H1 (cell line): ENCODE measurements around the gene RGS14. TPM values are rescaled to one million over a fixed set of nuclear protein-coding genes. Genes with fewer than 3 reads are reported as not detected.
A peak's percentile ranks its signal among the peaks of the same experiment; 100 is the strongest.

ENCODE experiments used
- CTCF ChIA-PET: fragments of 300-600 bp; sonication (Branson Sonifier 250); formaldehyde crosslinking; loops from one replicate; lab custom pipeline; 2021; ENCODE audit not compliant: partially characterized antibody; lab: Charles Lee
- POLR2A ChIA-PET: fragments of 300-600 bp; sonication (Branson Sonifier 250); formaldehyde crosslinking; loops from one replicate; lab custom pipeline; 2021; ENCODE audit warnings: inconsistent platforms; ENCODE audit not compliant: partially characterized antibody; lab: Charles Lee
- DNase-seq, 2 experiments: peaks; one replicate each; pipeline versions ENCODE4 v3.0.0 to v3.0.0-alpha.2; 2010 to 2022; ENCODE audit warnings: low spot score in 2 of 2, low read depth in 1 of 2, mixed read lengths in 1 of 2
- FAIRE-seq: peaks from 2 replicates; lab custom pipeline; 2011; peaks lifted over from hg19 to GRCh38; lab: Jason Lieb, UNC
- H2AFZ ChIP-seq: 2 replicates; pipeline ENCODE4 v1.8.1; 2012; ENCODE audit warnings: low read length, inconsistent platforms
- H2AK5ac ChIP-seq: 2 replicates; pipeline ENCODE4 v1.6.1; 2013; ENCODE audit warnings: low read depth, low read length
- H2BK120ac ChIP-seq: replicated peaks from 2 replicates; pipeline ENCODE3; 2013; ENCODE audit warnings: low read depth, low read length, inconsistent platforms
- H2BK12ac ChIP-seq: 2 replicates; pipeline ENCODE4 v1.6.1; 2013; ENCODE audit warnings: low read depth, low read length
- H2BK15ac ChIP-seq: 2 replicates; pipeline ENCODE4 v1.6.1; 2013; ENCODE audit warnings: low read length
- H2BK20ac ChIP-seq: 2 replicates; pipeline ENCODE4 v1.6.1; 2013; ENCODE audit warnings: low read length
- H2BK5ac ChIP-seq: 2 replicates; pipeline ENCODE4 v1.6.1; 2013; ENCODE audit warnings: low read depth, low read length
- H3K14ac ChIP-seq: 2 replicates; pipeline ENCODE4 v1.6.1; 2013; ENCODE audit warnings: inconsistent platforms; ENCODE audit not compliant: insufficient read length
- H3K18ac ChIP-seq: 2 replicates; pipeline ENCODE4 v1.6.1; 2013; ENCODE audit warnings: low read length; ENCODE audit errors: extremely low read depth
- H3K23ac ChIP-seq: 2 replicates; pipeline ENCODE4 v1.6.1; 2013; ENCODE audit warnings: inconsistent platforms; ENCODE audit not compliant: insufficient read length
- H3K23me2 ChIP-seq: 2 replicates; pipeline ENCODE4 v1.6.1; 2013; ENCODE audit warnings: low read depth, low read length
- H3K27ac ChIP-seq: 2 replicates; pipeline ENCODE4 v1.6.1; 2011; ENCODE audit warnings: low read depth, low read length, inconsistent platforms
- H3K27me3 ChIP-seq, 4 experiments: replicated peaks in 1 of 4; 1 replicate in 1 of 4; 2 replicates in 3 of 4; pipeline versions ENCODE4 v1.6.1 to v1.8.1; 2011 to 2013; ENCODE audit warnings: low read length in 3 of 4, mild to moderate bottlenecking in 3 of 4, inconsistent platforms in 2 of 4, mixed read lengths in 2 of 4, moderate library complexity in 1 of 4; ENCODE audit not compliant: control insufficient read depth in 3 of 4, insufficient read depth in 3 of 4; ENCODE audit errors: extremely low read depth in 1 of 4
- H3K36me3 ChIP-seq, 4 experiments: 2 replicates each; pipeline versions ENCODE4 v1.6.1 to v1.8.1; 2011 to 2013; ENCODE audit warnings: mild to moderate bottlenecking in 4 of 4, low read length in 3 of 4, moderate library complexity in 2 of 4, control low read depth in 1 of 4, inconsistent platforms in 1 of 4; ENCODE audit not compliant: insufficient read depth in 4 of 4, control insufficient read depth in 2 of 4
- H3K4ac ChIP-seq: replicated peaks from 2 replicates; pipeline ENCODE3; 2013; ENCODE audit warnings: low read length, low read depth, mixed read lengths, inconsistent platforms; ENCODE audit not compliant: insufficient read length
- H3K4me1 ChIP-seq, 4 experiments: replicated peaks in 1 of 4; 1 replicate in 1 of 4; 2 replicates in 3 of 4; pipeline versions ENCODE4 v1.6.1 to v1.8.1; 2011 to 2013; ENCODE audit warnings: low read length in 3 of 4, inconsistent platforms in 2 of 4, mixed read lengths in 1 of 4; ENCODE audit not compliant: insufficient read depth in 4 of 4, control insufficient read depth in 3 of 4
- H3K4me2 ChIP-seq, 2 experiments: 2 replicates each; pipeline versions ENCODE4 v1.6.1 to v1.8.1; 2011 to 2013; ENCODE audit warnings: low read depth in 2 of 2, low read length in 2 of 2, control low read depth in 1 of 2, inconsistent platforms in 1 of 2, mild to moderate bottlenecking in 1 of 2; ENCODE audit not compliant: insufficient read depth in 1 of 2
- H3K4me3 ChIP-seq, 4 experiments: fragments of 200-600, 300-600 bp in 1 of 4; sonication (generic), shearing (Covaris generic), sonication (Bioruptor Twin) in 1 of 4; 2 replicates each; pipeline versions ENCODE4 v1.5.1 to v1.8.1; 2011 to 2016; ENCODE audit warnings: low read length in 4 of 4, low read depth in 3 of 4, control low read depth in 2 of 4, inconsistent platforms in 2 of 4, mild to moderate bottlenecking in 2 of 4, mixed read lengths in 1 of 4, moderate library complexity in 1 of 4; ENCODE audit not compliant: insufficient read depth in 2 of 4; ENCODE audit errors: extremely low read depth in 1 of 4
- H3K56ac ChIP-seq: replicated peaks from 2 replicates; pipeline ENCODE3; 2013; ENCODE audit warnings: low read depth, mild to moderate bottlenecking, mixed read lengths, low read length, inconsistent platforms; ENCODE audit not compliant: insufficient read length
- H3K79me1 ChIP-seq: 2 replicates; pipeline ENCODE4 v1.6.1; 2013; ENCODE audit warnings: low read depth, low read length, control low read depth
- H3K79me2 ChIP-seq, 2 experiments: 2 replicates each; pipeline versions ENCODE4 v1.6.1 to v1.8.1; 2012 to 2013; ENCODE audit warnings: low read length in 2 of 2, mild to moderate bottlenecking in 2 of 2, inconsistent platforms in 1 of 2; ENCODE audit not compliant: insufficient read depth in 2 of 2, control insufficient read depth in 1 of 2
- H3K9ac ChIP-seq, 4 experiments: replicated peaks in 1 of 4; 1 replicate in 1 of 4; 2 replicates in 3 of 4; pipeline versions ENCODE4 v1.6.1 to v1.8.1; 2011 to 2013; ENCODE audit warnings: low read depth in 3 of 4, low read length in 3 of 4, control low read depth in 2 of 4, mild to moderate bottlenecking in 2 of 4, moderate library complexity in 2 of 4, inconsistent platforms in 1 of 4; ENCODE audit errors: extremely low read depth in 1 of 4
- H3K9me3 ChIP-seq, 2 experiments: 2 replicates each; pipeline versions ENCODE4 v1.6.1 to v1.8.1; 2012 to 2013; ENCODE audit warnings: mild to moderate bottlenecking in 2 of 2, moderate library complexity in 2 of 2, control low read depth in 1 of 2, inconsistent platforms in 1 of 2, low read depth in 1 of 2, low read length in 1 of 2, mixed read lengths in 1 of 2; ENCODE audit not compliant: insufficient read depth in 2 of 2
- H4K20me1 ChIP-seq, 2 experiments: replicated peaks in 1 of 2; 2 replicates each; pipeline versions ENCODE3 to v1.8.1; 2011 to 2013; ENCODE audit warnings: inconsistent platforms in 2 of 2, low read length in 2 of 2, mild to moderate bottlenecking in 1 of 2; ENCODE audit not compliant: insufficient read depth in 2 of 2, control insufficient read depth in 1 of 2
- H4K5ac ChIP-seq: 2 replicates; pipeline ENCODE4 v1.6.1; 2013; ENCODE audit warnings: low read length, low read depth, mixed read lengths, inconsistent platforms; ENCODE audit not compliant: insufficient read length
- H4K8ac ChIP-seq: 2 replicates; pipeline ENCODE4 v1.8.0; 2013; ENCODE audit warnings: mild to moderate bottlenecking, moderate library complexity, low read length, inconsistent platforms; ENCODE audit not compliant: insufficient read depth; ENCODE audit errors: extremely low read depth
- H4K91ac ChIP-seq: replicated peaks from 2 replicates; pipeline ENCODE3; 2013; ENCODE audit warnings: low read length, mixed read lengths, inconsistent platforms; ENCODE audit not compliant: insufficient read length
- CEBPB ChIP-seq: IDR thresholded peaks from 2 replicates; pipeline ENCODE4 v1.6.1; 2012; ENCODE audit warnings: low read depth, low read length
- GABPA ChIP-seq: IDR thresholded peaks from 2 replicates; pipeline ENCODE4 v1.6.1; 2011; ENCODE audit warnings: mild to moderate bottlenecking, low read length, moderate library complexity, borderline replicate concordance; ENCODE audit not compliant: insufficient read depth
- POU5F1 ChIP-seq: IDR thresholded peaks from 2 replicates; pipeline ENCODE4 v1.6.1; 2011; ENCODE audit warnings: low read depth, mild to moderate bottlenecking, low read length, moderate library complexity
- RBBP5 ChIP-seq: IDR thresholded peaks from 2 replicates; pipeline ENCODE4 v1.7.1; 2012; ENCODE audit warnings: low read depth, mild to moderate bottlenecking, inconsistent platforms, low read length, moderate library complexity, borderline replicate concordance
- SIN3A ChIP-seq, 2 experiments: IDR thresholded peaks in 1 of 2; conservative IDR thresholded peaks in 1 of 2; 2 replicates each; pipeline ENCODE4 v1.6.1; 2011 to 2012; ENCODE audit warnings: low read length in 2 of 2, improper control_type of control experiment in 1 of 2, low read depth in 1 of 2, mild to moderate bottlenecking in 1 of 2
- SP1 ChIP-seq: IDR thresholded peaks from 2 replicates; pipeline ENCODE4 v1.6.1; 2011; ENCODE audit warnings: low read depth, low read length
- TAF7 ChIP-seq: optimal IDR thresholded peaks from 2 replicates; pipeline ENCODE3; 2011; ENCODE audit warnings: low read depth, mild to moderate bottlenecking, inconsistent platforms, low read length, moderate library complexity, borderline replicate concordance
- WGBS, 2 experiments: shearing (Covaris generic) in 1 of 2; methylation state at CpG; one replicate each; pipeline versions ENCODE4 v1.1.6 to v1.1.7; 2013 to 2015; ENCODE audit warnings: low lambda C conversion rate in 2 of 2, mixed read lengths in 2 of 2, inconsistent platforms in 1 of 2, low coverage in 1 of 2, missing lambda C conversion rate in 1 of 2; ENCODE audit not compliant: insufficient replicate concordance in 2 of 2, insufficient coverage in 1 of 2, insufficient read length in 1 of 2; ENCODE audit errors: extremely low coverage in 1 of 2, missing lambda C conversion rate in 1 of 2; 5-methylcytosine and 5-hydroxymethylcytosine counted together
- polyA plus RNA-seq, 7 experiments: library from polyadenylated mRNA; depleted of rRNA in 3 of 7; stranded (reverse) in 5 of 7; unstranded in 2 of 7; fragments of >200 nt in 5 of 7; fragments of 200-250 nt in 2 of 7; gene quantifications; 1 replicate in 5 of 7; 2 replicates in 1 of 7; 4 replicates in 1 of 7; pipeline versions ENCODE4 v1.2.1 to v1.2.3, GENCODE V29; 2011 to 2013; ENCODE audit warnings: missing spikeins in 2 of 7, mixed read lengths in 2 of 7
- total RNA-seq: library from RNA; stranded (reverse); fragmentation: NEBNext Ultra II Directional; extraction: Animal tissue kit (Norgen Biotek cat#: 25700); gene quantifications from 2 replicates; pipeline ENCODE4 v1.2.1, GENCODE V29; 2021

Gene RGS14
- total and polyA plus RNA-seq, 2 of the 8 experiments (the other 6 are each of a cell fraction or from before 2014, with no cell fraction given) = 24.4 to 46.1 TPM

GRCh38 chr5:177367981-177368868 is 10.5 kb downstream of the RGS14 start:
- Histone ChIP-seq H2BK5ac (no peak overlapping the region), H4K20me1 (peaks cover 0 to 8% of the 10 kb centered on the region in 2 experiments), H3K56ac (no peak overlapping the region), H4K8ac (no peak overlapping the region), H2BK120ac (no peak overlapping the region), H3K36me3 (no peaks in the 10 kb centered on the region), H4K91ac (peak overlapping the region; percentile 23), H3K23ac (no peak overlapping the region), H3K23me2 (peaks cover 22% of the 10 kb centered on the region; the same call in 1 of the 2 replicates), H3K9me3 (no peaks in the 10 kb centered on the region), H3K27me3 (peaks cover 1 to 17% (median 13%) of the 10 kb centered on the region in 4 experiments; a peak in 5 of 7 replicates), H3K27ac (no peak overlapping the region), H3K4me2 (peak overlapping the region; percentile 80 to 86), H3K4ac (peak overlapping the region; percentile 50), H3K18ac (peak overlapping the region; percentile 97; the same call in 1 of the 2 replicates), H2AFZ (no peak overlapping the region), H3K4me1 (peaks cover 8 to 32% (median 31%) of the 10 kb centered on the region in 4 experiments), H2BK15ac (peak overlapping the region; percentile 97; the same call in 1 of the 2 replicates), H3K79me1 (peaks cover 7% of the 10 kb centered on the region; the same call in 1 of the 2 replicates), H3K14ac (no peak overlapping the region), H3K4me3 (peak overlapping the region; percentile 44 to 65 (median 55); a peak in 6 of 8 replicates), H3K79me2 (no peaks in the 10 kb centered on the region), H3K9ac (no peak overlapping the region), H2AK5ac (peak overlapping the region; percentile 95), H2BK20ac (no peak overlapping the region), H4K5ac (no peak overlapping the region), H2BK12ac (peak overlapping the region; percentile 35; the same call in 1 of the 2 replicates)
- FAIRE-seq (no peak), DNase-seq (no peak)
- no peak for TF ChIP-seq POU5F1
- no peak for TF ChIP-seq TAF7
- TF ChIP-seq SIN3A (conservative IDR thresholded peaks at IDR 0.05 in 1 of 2, IDR thresholded peaks at IDR 0.05 in 1 of 2; ENCODE audit: low read depth in 1 of 2, low read length in 2 of 2) = no peak
- no peak for TF ChIP-seq RBBP5
- no peak for TF ChIP-seq SP1
- TF ChIP-seq GABPA = no peak
- TF ChIP-seq CEBPB = no peak
- ChIA-PET CTCF (interaction anchor here (0.6 to 16.9 kb wide), 20 partner anchors 7 to 261 kb away, joined by 3 to 363 read pairs (median 11); partner anchors contain the start of genes GRK6, LMAN2, MXD3 and PFN3), POLR2A (interaction anchor here (0.7 to 5.9 kb wide), 11 partner anchors 10 to 236 kb away, joined by 3 to 66 read pairs (median 5); partner anchors contain the start of genes LMAN2, NSD1 and PRR7)
- WGBS, 2 experiments = 84% methylated on average over 29 of the region's 29 CpGs; no CpG with 5 or more reads in 1 of the 2 experiments
